GM12873 (cell line): ENCODE results near the gene TRIM52.

Source experiments
- TF ChIP-seq, protein P1 (sequence below): IDR thresholded peaks from 2 replicates; pipeline ENCODE4 v1.5.1; 2012; ENCODE audit warnings: low read depth, mild to moderate bottlenecking, moderate library complexity, low read length, control low read depth; ENCODE audit not compliant: insufficient read depth; ENCODE audit errors: missing control alignments

The TRIM52 gene

DNA sequence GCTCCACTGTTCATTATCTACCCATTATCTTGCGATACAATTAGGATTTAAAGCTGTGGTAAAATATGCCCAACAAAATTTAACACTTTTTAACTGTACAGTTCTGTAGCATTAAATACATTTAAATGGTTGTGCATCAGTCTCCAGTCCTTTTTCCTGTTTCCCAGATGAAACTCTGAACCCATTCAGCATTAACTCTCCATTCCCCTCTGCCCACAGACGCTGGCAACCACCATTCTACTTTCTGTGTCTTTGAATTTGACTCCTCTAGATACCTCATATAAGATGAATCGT lies 53.0 kb downstream of the TRIM52 start:
- TF ChIP-seq, protein P1, sequence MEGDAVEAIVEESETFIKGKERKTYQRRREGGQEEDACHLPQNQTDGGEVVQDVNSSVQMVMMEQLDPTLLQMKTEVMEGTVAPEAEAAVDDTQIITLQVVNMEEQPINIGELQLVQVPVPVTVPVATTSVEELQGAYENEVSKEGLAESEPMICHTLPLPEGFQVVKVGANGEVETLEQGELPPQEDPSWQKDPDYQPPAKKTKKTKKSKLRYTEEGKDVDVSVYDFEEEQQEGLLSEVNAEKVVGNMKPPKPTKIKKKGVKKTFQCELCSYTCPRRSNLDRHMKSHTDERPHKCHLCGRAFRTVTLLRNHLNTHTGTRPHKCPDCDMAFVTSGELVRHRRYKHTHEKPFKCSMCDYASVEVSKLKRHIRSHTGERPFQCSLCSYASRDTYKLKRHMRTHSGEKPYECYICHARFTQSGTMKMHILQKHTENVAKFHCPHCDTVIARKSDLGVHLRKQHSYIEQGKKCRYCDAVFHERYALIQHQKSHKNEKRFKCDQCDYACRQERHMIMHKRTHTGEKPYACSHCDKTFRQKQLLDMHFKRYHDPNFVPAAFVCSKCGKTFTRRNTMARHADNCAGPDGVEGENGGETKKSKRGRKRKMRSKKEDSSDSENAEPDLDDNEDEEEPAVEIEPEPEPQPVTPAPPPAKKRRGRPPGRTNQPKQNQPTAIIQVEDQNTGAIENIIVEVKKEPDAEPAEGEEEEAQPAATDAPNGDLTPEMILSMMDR: no peak

DNA sequence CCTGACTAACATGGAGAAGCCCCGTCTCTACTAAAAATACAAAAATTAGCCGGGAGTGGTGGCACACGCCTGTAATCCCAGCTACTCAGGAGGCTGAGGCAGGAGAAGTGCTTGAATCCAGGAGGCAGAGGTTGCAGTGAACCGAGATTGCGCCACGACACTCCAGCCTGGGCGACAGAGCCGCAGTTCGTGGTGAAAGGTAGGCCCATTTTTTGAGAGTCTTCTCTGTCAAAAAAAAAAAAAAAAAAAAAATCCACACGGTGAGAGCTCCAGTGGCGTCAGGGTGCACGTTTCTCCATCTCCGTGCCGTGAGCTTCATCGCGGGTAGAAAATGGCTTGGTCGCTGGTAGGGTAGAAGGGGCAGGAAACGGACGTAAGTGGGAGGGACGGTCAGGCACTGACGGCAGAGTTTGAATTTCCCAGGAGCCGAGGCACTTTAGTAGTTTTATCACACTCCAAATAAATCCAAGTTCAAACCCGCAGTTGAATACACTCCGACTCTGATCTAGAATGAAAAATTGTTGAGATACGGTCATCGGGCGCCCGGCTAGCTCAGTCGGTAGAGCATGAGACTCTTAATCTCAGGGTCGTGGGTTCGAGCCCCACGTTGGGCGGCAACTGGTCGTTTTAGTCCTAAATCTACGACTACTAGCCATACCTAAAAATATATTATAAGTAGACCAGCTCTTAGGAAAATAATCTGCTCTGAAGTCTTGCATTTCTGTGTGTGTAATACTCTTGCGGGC lies 53.6 kb downstream of the TRIM52 start:
- TF ChIP-seq, protein P1: no peak

DNA sequence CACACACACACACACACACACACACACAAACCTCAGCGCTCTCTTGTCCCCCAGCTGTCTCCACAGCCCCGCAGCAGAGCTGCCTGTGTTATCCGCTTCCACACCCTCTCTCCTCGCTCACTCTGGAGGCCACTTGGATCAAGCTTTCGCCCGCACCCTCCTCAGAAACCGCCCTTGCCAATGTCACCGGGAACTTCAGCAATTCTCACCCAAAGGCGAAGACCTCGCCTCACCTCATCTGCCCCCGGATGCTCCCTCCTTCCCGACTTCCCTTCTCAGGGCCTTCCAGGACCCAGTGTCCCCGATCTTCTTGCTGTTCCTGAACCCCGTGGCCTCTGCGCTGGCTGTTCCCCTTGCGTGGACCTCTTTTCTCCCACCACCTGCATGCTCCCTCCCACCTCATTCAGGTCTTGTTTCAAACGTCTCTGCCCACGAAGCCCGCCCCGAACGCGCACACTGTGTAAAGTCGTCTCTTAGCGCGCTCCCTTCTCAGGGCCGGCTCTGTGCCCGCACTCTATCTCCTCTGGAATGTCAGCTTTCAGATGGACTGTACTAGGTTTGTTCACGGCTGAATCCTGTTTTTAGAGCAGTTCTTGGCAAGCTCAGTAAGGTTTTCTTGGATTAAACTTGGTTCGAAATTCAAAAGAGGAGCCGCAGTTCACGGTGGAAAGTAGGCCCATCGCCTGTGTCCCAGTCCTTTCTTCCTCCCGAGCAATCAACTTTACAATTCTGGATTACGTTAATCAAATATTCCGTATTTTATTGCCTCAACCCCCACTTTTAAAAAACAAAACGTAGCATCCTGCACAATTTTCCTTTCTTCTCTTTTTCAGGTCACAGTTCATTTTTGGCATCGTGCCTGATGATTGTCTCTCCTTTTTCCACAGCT lies 54.9 kb downstream of the TRIM52 start:
- TF ChIP-seq, protein P1: no peak
